HG02981 (cell line): ENCODE measurements around the gene PARN.
"Not testable (repeated sequence)": the region's sequence is repeated elsewhere in the genome, so short reads cannot be mapped to it uniquely, and the experiment has no call there.

ENCODE experiments used
- ATAC-seq: cut with Tn5 transposase; IDR thresholded peaks from one replicate; pipeline ENCODE4 v1.9.1; 2021; ENCODE audit warnings: mild to moderate bottlenecking, moderate library complexity; ENCODE audit not compliant: unreplicated experiment

The PARN gene

GRCh38 chr16:14629919-14630619, at the start of gene PARN:
Gene PARN, minus strand, starts transcription at chr16:14630260. Its CDS starts 135 bp downstream, at chr16:14630125.
- peak; percentile 44 for ATAC-seq

- ATAC-seq, result no peak
Measured at GRCh38 chr16:14678748-14679497, 48.9 kb upstream of the PARN start.

- ATAC-seq, result no peak
Measured at GRCh38 chr16:14677627-14678026, 47.6 kb upstream of the PARN start.

- no peak for ATAC-seq
Measured at GRCh38 chr16:14676633-14677032, 46.6 kb upstream of the PARN start.

GRCh38 chr16:14672403-14672971, 42.4 kb upstream of the PARN start:
- ATAC-seq, result no peak

GRCh38 chr16:14669776-14670175, 39.7 kb upstream of the PARN start:
- ATAC-seq, result no peak

GRCh38 chr16:14668556-14669223, 38.6 kb upstream of the PARN start:
- ATAC-seq, result no peak

- ATAC-seq, result no peak
Measured at GRCh38 chr16:14667347-14668266, 37.5 kb upstream of the PARN start.

GRCh38 chr16:14658063-14658462, 28.0 kb upstream of the PARN start:
- no peak for ATAC-seq

- no peak for ATAC-seq
Measured at GRCh38 chr16:14652726-14653125, 22.7 kb upstream of the PARN start.

GRCh38 chr16:14650629-14651028, 20.6 kb upstream of the PARN start:
- no peak for ATAC-seq

- no peak for ATAC-seq
Measured at GRCh38 chr16:14649816-14650215, 19.8 kb upstream of the PARN start.

- ATAC-seq, result no peak
Measured at GRCh38 chr16:14641926-14642325, 11.9 kb upstream of the PARN start.

GRCh38 chr16:14641206-14641605, 11.1 kb upstream of the PARN start:
- no peak for ATAC-seq

- ATAC-seq, result no peak
Measured at GRCh38 chr16:14640538-14640937, 10.5 kb upstream of the PARN start.

- ATAC-seq, result not testable (repeated sequence)
Measured at GRCh38 chr16:14636951-14637240, 6.8 kb upstream of the PARN start.

GRCh38 chr16:14636179-14636950, 6.3 kb upstream of the PARN start:
- ATAC-seq, result not testable (repeated sequence)

- ATAC-seq, result no peak
Measured at GRCh38 chr16:14635395-14636165, 5.5 kb upstream of the PARN start.

GRCh38 chr16:14634389-14634725, 4.3 kb upstream of the PARN start:
- no peak for ATAC-seq
